Lower leg skin (tissue), 3 donors: Measurements from ENCODE around the gene WNT9B.

Experiments used
- CTCF ChIP-seq, 3 donors: fragments of 450-650 bp; IDR thresholded peaks; one replicate each; pipeline ENCODE4 v1.5.1; 2016; ENCODE audit warnings: antibody characterized with exemption in 3 of 3, mild to moderate bottlenecking in 3 of 3, moderate library complexity in 2 of 3
- POLR2A ChIP-seq, 2 donors: fragments of 450-650 bp; IDR thresholded peaks; one replicate each; pipeline ENCODE4 v1.6.1; 2016 to 2017; ENCODE audit warnings: antibody characterized with exemption in 2 of 2, mild to moderate bottlenecking in 1 of 2, moderate library complexity in 1 of 2

GRCh38 chr17:46810837-46811236, 40.5 kb upstream of the WNT9B start:
- no peak for TF ChIP-seq CTCF (IDR thresholded peaks at IDR 0.05)
- TF ChIP-seq POLR2A (IDR thresholded peaks at IDR 0.05), result no peak
